Measurements from ENCODE around the gene CORO2B.

The CORO2B gene

DNA sequence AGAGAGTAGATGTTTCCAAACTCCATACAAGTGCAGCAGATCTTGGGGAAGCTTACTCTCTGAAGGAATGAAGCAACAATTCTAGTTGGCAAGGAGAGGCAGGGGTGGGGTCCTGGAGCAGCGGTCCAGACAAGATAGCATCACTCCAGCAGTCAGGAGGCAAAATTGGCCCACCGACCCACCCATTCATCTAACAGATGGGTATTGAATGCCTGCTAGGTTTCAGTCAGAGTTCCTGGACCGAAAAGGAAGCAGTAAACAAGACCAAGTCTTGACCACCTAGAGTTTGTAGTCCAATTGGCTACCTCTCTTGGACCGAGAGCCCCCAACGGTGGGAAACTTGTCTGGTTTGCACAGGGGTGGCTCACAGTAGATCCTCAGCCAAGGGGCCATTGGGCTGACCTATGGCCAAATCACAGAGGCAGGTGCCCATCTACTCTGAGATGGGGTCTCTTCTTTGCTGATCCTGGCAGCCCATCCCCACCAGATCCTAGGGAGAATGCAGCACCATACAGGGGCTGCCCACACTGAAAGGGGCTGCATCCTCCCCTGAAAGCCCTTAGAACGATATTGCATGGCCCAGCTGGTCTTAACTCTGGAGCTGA, 74.3 kb downstream of the CORO2B start:
- no peak for DNase-seq

DNA sequence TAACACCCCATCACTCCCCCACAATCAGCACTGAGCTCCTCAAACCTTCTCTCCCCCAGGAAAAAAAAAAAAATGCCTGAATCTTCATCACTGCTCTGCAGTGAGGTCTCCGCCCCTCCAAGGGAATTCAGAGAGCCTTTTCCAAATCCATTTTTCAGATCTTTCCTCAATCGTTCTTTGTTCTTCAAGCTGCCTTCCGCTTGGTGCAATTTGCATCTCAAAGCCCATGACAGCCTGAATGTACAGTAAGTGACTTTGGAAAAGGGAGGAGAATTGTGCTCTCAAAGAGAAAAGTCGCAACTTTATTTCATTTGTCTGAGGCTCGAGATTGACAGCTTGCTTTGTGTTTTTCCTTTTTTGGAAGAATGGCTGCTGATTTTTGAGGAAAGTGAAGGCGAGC, 75.0 kb downstream of the CORO2B start:
- no peak for DNase-seq

- DNase-seq: no peak
These were observed 76.2 kb downstream of the CORO2B start for GRCh38 chr15:68654786-68655560.

- DNase-seq: peak; percentile 14
These were observed 77.1 kb downstream of the CORO2B start for GRCh38 chr15:68655686-68656437.

DNA sequence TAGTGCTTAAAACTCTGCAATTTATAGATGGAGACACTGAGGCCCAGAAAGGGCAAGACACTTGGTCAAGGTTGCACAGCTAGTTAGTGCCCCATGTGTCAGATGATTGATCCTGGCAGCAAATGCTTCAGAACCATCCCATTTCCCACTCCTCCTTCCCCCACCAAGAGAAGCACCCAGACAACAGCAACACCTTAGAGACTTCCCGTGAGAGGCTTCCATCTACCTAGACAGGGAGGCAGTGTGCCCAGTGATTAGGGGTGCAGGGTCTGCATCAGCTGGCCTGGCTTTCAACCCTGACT, 77.6 kb downstream of the CORO2B start:
- DNase-seq: no peak

DNA sequence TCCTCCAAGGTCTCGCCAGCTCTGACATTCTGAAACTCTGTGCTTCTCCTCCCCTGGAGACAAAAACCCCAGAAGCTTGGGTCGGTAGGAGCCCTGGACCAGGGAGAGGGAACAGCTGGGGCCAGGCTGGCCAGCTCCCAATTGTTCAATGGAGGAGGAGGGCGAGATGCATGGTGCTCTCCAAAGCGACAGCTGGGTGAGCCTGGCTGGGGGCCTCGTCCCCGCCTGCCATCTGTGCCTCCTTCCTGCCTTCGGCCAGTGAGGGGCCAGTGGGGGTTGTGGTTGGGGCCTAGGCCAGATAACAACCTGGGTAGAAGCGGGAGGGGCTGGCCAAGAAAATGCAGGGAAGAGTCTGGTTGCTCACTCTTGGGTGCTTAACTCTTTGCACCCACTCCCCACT, 79.4 kb downstream of the CORO2B start:
- no peak for DNase-seq

DNA sequence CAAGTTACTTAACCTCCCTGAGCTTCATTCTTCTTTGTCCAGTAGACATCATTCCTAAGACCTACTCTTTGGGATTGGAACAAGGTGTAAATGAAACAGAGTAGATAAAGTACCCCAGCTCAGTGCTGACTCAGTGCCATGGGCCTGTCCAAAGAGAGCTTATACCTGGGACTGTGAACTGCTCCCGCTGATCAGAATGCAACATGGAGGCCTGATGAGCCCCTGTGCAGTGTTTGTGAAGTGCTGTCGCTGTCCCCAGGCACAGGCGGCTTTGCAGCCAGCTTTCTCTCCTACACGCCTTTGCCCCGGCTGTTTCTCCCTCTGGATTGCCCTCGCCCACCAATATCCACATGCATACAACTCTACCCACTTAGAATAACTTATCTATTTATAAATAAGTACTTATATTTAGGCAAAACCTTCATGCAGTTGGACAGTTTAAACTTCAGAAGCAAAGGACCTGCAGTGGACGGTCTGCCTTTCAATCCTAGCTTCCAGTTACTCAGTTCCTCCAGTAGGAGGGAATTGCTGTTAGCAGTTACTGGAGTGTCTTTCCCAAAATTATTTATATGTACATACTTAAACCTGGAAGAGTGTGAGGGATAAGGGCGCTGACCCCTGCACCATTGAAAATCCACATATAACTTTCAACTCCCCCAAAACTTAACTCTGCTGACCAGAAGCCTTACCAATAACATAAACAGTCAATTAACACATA, 80.0 kb downstream of the CORO2B start:
- DNase-seq: no peak

DNA sequence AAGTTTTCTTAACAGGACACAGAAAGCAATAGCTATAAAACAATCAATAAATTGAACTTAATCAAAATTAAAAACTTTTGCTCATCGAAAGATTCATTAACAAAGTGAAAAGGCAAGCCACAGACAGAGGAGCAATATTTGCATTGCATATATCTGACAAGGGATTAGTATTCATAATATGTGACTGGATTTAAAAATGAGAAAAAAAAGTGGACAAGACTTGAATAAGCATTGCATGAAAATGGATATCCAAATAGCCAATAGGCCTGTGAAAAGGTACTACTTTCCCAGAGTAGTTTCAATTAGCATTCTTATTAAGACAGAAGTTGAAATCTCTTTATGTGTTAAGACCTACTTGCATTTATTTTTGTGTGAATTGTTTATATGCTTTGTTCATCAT, 84.7 kb downstream of the CORO2B start:
- no peak for DNase-seq

GRCh38 chr15:68666120-68666811, 87.5 kb downstream of the CORO2B start:
- peak; percentile 56 for DNase-seq

- DNase-seq: no peak
These were observed 88.1 kb downstream of the CORO2B start for GRCh38 chr15:68666812-68667450.

GRCh38 chr15:68667800-68668625, 89.2 kb downstream of the CORO2B start:
- no peak for DNase-seq

DNA sequence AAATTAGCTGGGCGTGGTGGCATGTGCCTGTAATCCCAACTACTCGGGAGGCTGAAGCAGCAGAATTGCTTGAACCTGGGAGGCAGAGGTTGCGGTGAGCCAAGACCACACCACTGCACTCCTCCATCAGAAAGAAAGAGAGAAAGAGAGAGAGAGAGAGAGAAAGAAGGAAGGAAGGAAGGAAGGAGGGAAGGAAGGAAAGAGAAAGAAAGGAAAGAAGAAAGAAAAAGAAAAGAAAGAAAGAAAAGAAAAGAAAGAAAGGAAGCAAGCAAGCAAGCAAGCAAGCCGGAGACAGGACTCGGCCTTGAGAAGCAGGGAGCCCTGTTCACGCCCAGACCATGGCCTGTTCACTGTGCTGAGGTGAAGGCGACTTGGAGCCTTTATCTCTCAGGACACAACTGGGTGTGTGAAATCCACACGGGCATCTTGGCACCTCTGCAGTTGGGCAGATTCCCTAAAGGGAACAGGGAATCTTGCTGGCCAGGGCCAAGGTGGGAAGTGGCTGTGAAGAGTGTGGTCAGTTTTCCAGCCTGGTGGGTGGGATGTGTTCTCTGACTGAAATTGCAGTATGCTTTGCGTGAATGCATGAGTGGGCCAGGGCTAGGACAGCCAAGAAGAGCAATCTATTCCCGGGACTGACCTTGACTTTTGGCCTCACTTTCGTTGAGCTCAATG, 90.3 kb downstream of the CORO2B start:
- DNase-seq: no peak

DNA sequence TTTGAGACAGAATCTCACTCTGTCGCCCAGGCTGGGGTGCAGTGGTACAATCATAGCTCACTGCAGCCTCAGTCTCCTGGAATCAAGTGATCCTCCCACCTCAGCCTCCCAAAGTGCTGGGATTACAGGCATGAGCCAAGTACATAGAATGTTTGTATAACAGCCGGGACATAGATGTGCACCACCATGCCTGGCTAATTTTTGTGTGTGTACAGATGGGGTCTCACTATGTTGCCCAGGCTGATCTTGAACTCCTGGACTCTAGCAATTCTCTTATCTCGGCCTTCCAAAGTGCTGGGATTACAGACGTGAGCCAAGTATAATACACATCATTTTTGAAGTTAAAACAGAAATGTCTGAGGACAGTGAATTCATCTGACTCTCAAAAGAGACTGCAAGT, 93.5 kb downstream of the CORO2B start:
- no peak for DNase-seq

DNA sequence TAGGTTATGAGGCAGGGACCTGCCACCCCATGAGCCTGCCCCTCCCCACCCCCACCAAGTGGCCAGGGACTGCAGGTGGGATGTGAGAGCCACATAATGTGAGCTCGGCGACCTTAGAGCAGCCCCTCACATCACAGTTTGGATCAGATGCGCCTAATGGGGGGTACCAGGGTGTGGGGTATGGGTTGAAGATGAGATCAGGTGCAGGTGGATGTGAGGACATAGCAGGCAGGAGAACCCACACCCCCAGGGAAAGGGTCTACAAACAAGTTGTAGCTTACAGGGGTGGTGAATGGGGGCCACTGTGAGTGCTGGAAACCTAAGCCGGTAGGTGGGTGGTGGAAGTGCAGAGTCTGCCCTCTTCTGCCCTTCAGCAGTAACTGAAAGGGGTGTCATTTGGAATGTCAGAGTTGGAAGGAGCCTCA, 94.0 kb downstream of the CORO2B start:
- DNase-seq: no peak

DNA sequence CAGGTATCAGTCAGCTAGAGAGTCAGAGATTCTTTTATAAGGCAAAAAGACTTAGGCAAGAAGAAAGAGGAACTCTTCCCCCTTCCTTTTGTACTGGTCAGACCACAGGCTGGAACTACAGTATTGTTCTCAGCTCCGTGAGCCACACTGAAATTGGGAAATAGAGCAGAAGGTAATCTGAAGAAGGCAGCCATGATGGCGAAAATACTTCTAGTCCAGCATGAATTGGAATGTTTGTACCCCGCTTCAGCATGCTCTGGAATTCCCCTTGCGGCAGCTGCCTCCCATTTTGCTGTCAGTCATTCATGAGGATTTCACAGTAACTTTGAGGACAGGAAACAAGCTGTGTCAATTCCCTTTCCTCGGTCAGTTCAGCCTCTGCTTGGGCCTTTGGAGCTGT, 96.2 kb downstream of the CORO2B start:
- no peak for DNase-seq

DNA sequence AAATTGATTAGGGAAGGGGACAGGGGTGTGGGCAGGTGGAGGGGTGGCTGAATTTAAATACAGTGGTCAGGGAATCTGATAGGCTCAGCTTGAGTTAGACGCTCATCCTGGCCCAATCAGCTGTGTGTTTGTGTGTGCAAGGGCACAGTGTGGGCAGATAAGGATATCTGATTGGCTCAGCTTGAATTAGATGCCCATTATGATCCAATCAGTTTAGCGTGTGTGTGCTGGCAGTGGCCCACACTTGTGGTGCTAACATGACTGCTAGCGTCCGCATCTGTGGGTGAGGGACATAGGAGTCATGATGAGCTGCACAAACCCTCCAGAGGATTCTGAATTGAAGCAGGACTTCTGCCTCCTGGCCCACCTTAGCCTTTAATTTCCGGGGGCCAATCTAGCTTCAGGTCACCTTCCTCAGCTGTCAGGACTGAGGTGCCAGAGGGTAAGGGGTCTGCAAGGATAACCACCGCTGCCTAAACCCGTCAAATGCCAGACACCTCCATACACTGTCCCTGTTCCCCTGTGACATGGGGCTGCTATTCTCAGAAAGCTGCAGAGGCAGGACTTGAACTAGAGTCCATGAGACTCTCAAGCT, 97.3 kb downstream of the CORO2B start:
- DNase-seq: no peak

DNA sequence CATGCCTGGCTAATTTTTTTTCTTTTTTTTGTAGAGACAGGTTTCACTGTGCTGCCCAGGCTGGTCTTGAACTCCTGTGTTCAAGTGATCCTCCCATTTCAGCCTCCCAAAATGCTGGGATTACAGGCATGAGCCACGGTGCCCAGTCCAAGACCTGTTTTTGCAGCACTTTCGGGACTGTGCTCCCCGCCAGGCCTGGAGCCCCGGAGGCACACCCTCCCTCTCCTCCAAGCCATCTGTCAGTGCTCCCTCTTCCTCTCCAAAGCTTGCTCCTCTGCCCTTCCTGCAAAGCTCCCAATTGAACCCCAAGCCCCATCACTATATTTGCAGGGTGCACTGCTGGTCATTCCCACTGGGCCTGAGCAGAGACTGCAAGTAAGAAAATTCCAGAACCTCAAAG, 98.1 kb downstream of the CORO2B start:
- DNase-seq: no peak

DNA sequence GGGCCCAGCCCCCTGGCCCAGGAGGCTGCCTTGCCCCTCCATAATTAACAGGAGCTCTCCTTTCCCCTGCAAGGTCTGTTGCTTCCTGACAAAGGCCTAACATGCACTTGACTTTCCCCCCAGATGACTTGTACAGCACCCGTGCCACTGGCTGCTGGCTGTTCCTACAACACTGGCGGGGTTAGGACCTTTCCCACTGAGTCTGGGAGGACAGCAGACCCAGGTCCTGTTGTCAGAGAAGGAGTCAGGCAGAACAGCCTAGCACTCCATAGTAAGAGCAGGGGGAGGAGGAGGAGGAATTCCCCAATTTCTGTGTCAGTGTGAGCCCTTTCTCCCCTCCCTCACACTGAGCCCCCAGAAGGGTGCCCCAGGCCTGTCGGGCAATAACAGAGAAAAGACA, 99.2 kb downstream of the CORO2B start:
- no peak for DNase-seq

GRCh38 chr15:68678746-68679145, 100.0 kb downstream of the CORO2B start:
- DNase-seq: no peak

- no peak for DNase-seq
These were observed 100.4 kb downstream of the CORO2B start for GRCh38 chr15:68679161-68679560.
